GM12878 (cell line): ENCODE measurements around the gene SEPSECS. TPM values are rescaled to one million over a fixed set of nuclear protein-coding genes. Genes with fewer than 3 reads are reported as not detected.

ENCODE experiments used
- ATAC-seq: fragments of 200-7000 bp; cut with Tn5 transposase; 3 replicates; pipeline ENCODE4 v1.9.1; 2020; ENCODE audit warnings: mild to moderate bottlenecking, moderate library complexity
- BruUV-seq: library from RNA; stranded (reverse); fragments of 400-500 nt; replicated peaks from 2 replicates; lab custom pipeline; 2021; lab: Mats Ljungman, UMichigan
- CTCF ChIA-PET: fragments of 300-600 bp; sonication (Branson Sonifier 250); formaldehyde crosslinking; extraction: SDS; loops from one replicate; lab custom pipeline; 2021; ENCODE audit warnings: inconsistent platforms; lab: Yijun Ruan, JAX
- POLR2A ChIA-PET: fragments of 350-600 bp; formaldehyde crosslinking; extraction: SDS; loops from one replicate; lab custom pipeline; 2021; ENCODE audit warnings: inconsistent platforms; lab: Charles Lee
- RAD21 ChIA-PET: fragments of 300-600 bp; sonication (Branson Sonifier 250); formaldehyde crosslinking; loops from one replicate; lab custom pipeline; 2023; ENCODE audit warnings: antibody characterized with exemption; ENCODE audit not compliant: unreplicated experiment; lab: Charles Lee
- SMC1A ChIA-PET: fragments of 300-600 bp; sonication (Branson Sonifier 250); formaldehyde crosslinking; loops from one replicate; lab custom pipeline; 2023; ENCODE audit not compliant: unreplicated experiment, uncharacterized antibody; lab: Charles Lee
- DNase-seq: peaks from one replicate; pipeline ENCODE4 v3.0.0-alpha.2; 2011; ENCODE audit warnings: low read depth, low spot score
- FAIRE-seq: peaks from 3 replicates; lab custom pipeline; 2011; peaks lifted over from hg19 to GRCh38; lab: Jason Lieb, UNC
- H2AFZ ChIP-seq: 2 replicates; pipeline ENCODE4 v1.6.0; 2011; ENCODE audit warnings: low read depth, low read length, control low read depth; ENCODE audit not compliant: control insufficient read depth
- H3K27ac ChIP-seq: 2 replicates; pipeline ENCODE4 v1.5.1; 2011; ENCODE audit warnings: control low read depth; ENCODE audit not compliant: control insufficient read depth, insufficient read depth
- H3K27me3 ChIP-seq, 2 experiments: replicated peaks in 1 of 2; 2 replicates each; pipeline versions ENCODE4 v1.6.0 to v1.6.1; 2011; ENCODE audit warnings: low read length in 1 of 2; ENCODE audit not compliant: control insufficient read depth in 2 of 2, insufficient read depth in 2 of 2
- H3K36me3 ChIP-seq, 2 experiments: 2 replicates each; pipeline ENCODE4 v1.5.1; 2011; ENCODE audit warnings: low read length in 1 of 2; ENCODE audit not compliant: control insufficient read depth in 2 of 2, insufficient read depth in 2 of 2
- H3K4me1 ChIP-seq: 2 replicates; pipeline ENCODE4 v1.6.1; 2011; ENCODE audit warnings: mild to moderate bottlenecking, low read length, moderate library complexity, mixed read lengths; ENCODE audit not compliant: control insufficient read depth, insufficient read depth
- H3K4me2 ChIP-seq: 2 replicates; pipeline ENCODE4 v1.6.0; 2011; ENCODE audit warnings: control low read depth; ENCODE audit not compliant: control insufficient read depth, insufficient read depth
- H3K4me3 ChIP-seq: fragments of 200-600 bp; sonication (generic); 2 replicates; pipeline ENCODE4 v1.5.1; 2016
- H3K79me2 ChIP-seq: 2 replicates; pipeline ENCODE4 v1.6.0; 2011; ENCODE audit warnings: low read length; ENCODE audit not compliant: control insufficient read depth, insufficient read depth
- H3K9ac ChIP-seq: 2 replicates; pipeline ENCODE4 v1.8.0; 2011; ENCODE audit warnings: low read length, control low read depth, mixed read lengths; ENCODE audit not compliant: control insufficient read depth, insufficient read depth
- H3K9me3 ChIP-seq: replicated peaks from 3 replicates; pipeline ENCODE4 v1.5.1; 2011; ENCODE audit warnings: mild to moderate bottlenecking, low read length; ENCODE audit not compliant: control insufficient read depth, insufficient read depth
- H4K20me1 ChIP-seq: 2 replicates; pipeline ENCODE4 v1.6.0; 2011; ENCODE audit not compliant: control insufficient read depth, insufficient read depth
- BMI1 ChIP-seq: fragments of 450-650 bp; IDR thresholded peaks from 2 replicates; pipeline ENCODE4 v1.6.1; 2016; ENCODE audit warnings: mild to moderate bottlenecking, moderate library complexity, borderline replicate concordance
- CBX5 ChIP-seq: sonication (generic); IDR thresholded peaks from 2 replicates; pipeline ENCODE4 v1.6.1; 2016; ENCODE audit warnings: low read depth, moderate library complexity, mild to moderate bottlenecking, inconsistent platforms
- CHD1 ChIP-seq: IDR thresholded peaks from 2 replicates; pipeline ENCODE4 v1.6.1; 2012; ENCODE audit warnings: low read depth, low read length, improper control_type of control experiment
- E2F4 ChIP-seq: IDR thresholded peaks from 2 replicates; pipeline ENCODE4 v1.6.1; 2012; ENCODE audit warnings: low read depth, low read length, improper control_type of control experiment
- HDAC2 ChIP-seq: fragments of 200-600 bp; sonication (generic); IDR thresholded peaks from 2 replicates; pipeline ENCODE4 v1.6.1; 2017
- IRF5 ChIP-seq: fragments of 450-650 bp; IDR thresholded peaks from 2 replicates; pipeline ENCODE4 v1.6.1; 2017; ENCODE audit warnings: borderline replicate concordance
- LARP7 ChIP-seq: fragments of 450-650 bp; IDR thresholded peaks from 2 replicates; pipeline ENCODE4 v1.6.1; 2017; ENCODE audit warnings: mild to moderate bottlenecking
- NFYA ChIP-seq: IDR thresholded peaks from 2 replicates; pipeline ENCODE4 v1.6.1; 2011; ENCODE audit warnings: low read depth, mild to moderate bottlenecking, low read length, improper control_type of control experiment, borderline replicate concordance
- PKNOX1 ChIP-seq: fragments of 450-650 bp; IDR thresholded peaks from 2 replicates; pipeline ENCODE4 v1.6.1; 2016; ENCODE audit warnings: mild to moderate bottlenecking
- POU2F2 ChIP-seq: IDR thresholded peaks from 3 replicates; pipeline ENCODE4 v1.6.1; 2011; ENCODE audit warnings: low read depth, mild to moderate bottlenecking, low read length, borderline replicate concordance
- PRDM15 ChIP-seq: fragments of 450-650 bp; formaldehyde crosslinking; IDR thresholded peaks from 2 replicates; pipeline ENCODE4 v1.4.0; 2020; ENCODE audit warnings: mild to moderate bottlenecking, moderate library complexity
- SREBF1 ChIP-seq: IDR thresholded peaks from 2 replicates; pipeline ENCODE4 v1.6.1; 2012; ENCODE audit warnings: mild to moderate bottlenecking, low read length
- SUPT20H ChIP-seq: IDR thresholded peaks from 2 replicates; pipeline ENCODE4 v1.6.1; 2011; ENCODE audit warnings: low read depth, mild to moderate bottlenecking, low read length, moderate library complexity, borderline replicate concordance; ENCODE audit not compliant: control insufficient read depth
- ZBTB11 ChIP-seq: fragments of 450-650 bp; formaldehyde crosslinking; IDR thresholded peaks from 2 replicates; pipeline ENCODE4 v1.5.0; 2022; ENCODE audit warnings: mild to moderate bottlenecking, missing genetic modification characterization
- ZNF24 ChIP-seq: fragments of 450-650 bp; IDR thresholded peaks from 2 replicates; pipeline ENCODE4 v1.6.1; 2017; ENCODE audit warnings: antibody characterized with exemption, mild to moderate bottlenecking
- WGBS: methylation state at CpG from one replicate; pipeline ENCODE4 v1.1.6; 2016; ENCODE audit warnings: low lambda C conversion rate; ENCODE audit not compliant: insufficient replicate concordance, insufficient coverage; ENCODE audit errors: missing lambda C conversion rate; 5-methylcytosine and 5-hydroxymethylcytosine counted together
- in situ Hi-C: fragments of 300-500 bp; cut with MboI; formaldehyde crosslinking; loops from 9 replicates; pipeline ENCODE4 v1.14.3; 2018; ENCODE audit warnings: mixed read lengths
- intact Hi-C: fragments of 100-400 bp; cut with micrococcal nuclease; formaldehyde crosslinking; loops from one replicate; pipeline ENCODE4 v1.14.2; 2022; ENCODE audit not compliant: unreplicated experiment
- polyA plus RNA-seq, 11 experiments: library from polyadenylated mRNA; depleted of rRNA in 4 of 11; unstranded in 6 of 11; stranded (reverse) in 5 of 11; fragments of >200 nt; fragmentation: Nextera tagmentation in 4 of 11; fragmentation: Illumina TruSeq in 1 of 11; extraction: Ambion mirVana in 4 of 11; extraction: Trizol in 1 of 11; gene quantifications; 1 replicate in 1 of 11; 2 replicates in 10 of 11; pipeline versions ENCODE4 v1.2.1 to v1.2.3, GENCODE V29; 2011 to 2016; ENCODE audit warnings: inconsistent platforms in 2 of 11, missing spikeins in 2 of 11, low read depth in 1 of 11
- total RNA-seq, 4 experiments: library from RNA; depleted of rRNA in 3 of 4; stranded (reverse); fragments of >200 nt in 3 of 4; fragmentation: Illumina TruSeq in 1 of 4; extraction: Trizol in 1 of 4; gene quantifications; 2 replicates each; pipeline versions ENCODE4 v1.2.1 to v1.2.3, GENCODE V29; 2013 to 2021

SEPSECS gene
- total and polyA plus RNA-seq, 10 of the 15 experiments (the other 5 are each of a cell fraction or from before 2014, with no cell fraction given) = 2.8 to 15.8 (median 7.2) TPM

- no peak overlapping the region for H3K27ac ChIP-seq
- ATAC-seq (no peak), DNase-seq (no peak), FAIRE-seq (no peak)
- no peak overlapping the region for H3K4me3 ChIP-seq
- BruUV-seq = no TSS peak
- H3K27me3 ChIP-seq = no peaks in the 10 kb centered on the region; a peak in 1 of 4 replicates
- H3K36me3 ChIP-seq = no peaks in the 10 kb centered on the region
- CTCF ChIA-PET = interaction anchor here (0.7 kb wide), 1 partner anchor 176 kb away, joined by 3 read pairs; no protein-coding TSS in a partner anchor
- H3K79me2 ChIP-seq = no peaks in the 10 kb centered on the region
- in situ Hi-C loops (no loop called here), intact Hi-C loops (no loop called here)
- H3K4me1 ChIP-seq = no peaks in the 10 kb centered on the region
- no peak overlapping the region for H2AFZ ChIP-seq
- H4K20me1 ChIP-seq = no peaks in the 10 kb centered on the region
- WGBS = 71% methylated on average over 11 of the region's 11 CpGs
- no peaks in the 10 kb centered on the region; the same call in 2 of the 3 replicates for H3K9me3 ChIP-seq
- POLR2A ChIA-PET = no interaction called here
- no peak overlapping the region for H3K9ac ChIP-seq
- H3K4me2 ChIP-seq = no peak overlapping the region
- RAD21 ChIA-PET = no interaction called here
- SMC1A ChIA-PET = no interaction called here
- TF ChIP-seq SREBF1 (no peak), PKNOX1 (no peak), PRDM15 (no peak), LARP7 (no peak), ZBTB11 (CRISPR knock-in tag) (no peak), E2F4 (no peak), NFYA (no peak), IRF5 (no peak), BMI1 (no peak), POU2F2 (no peak), HDAC2 (no peak), CHD1 (no peak), ZNF24 (no peak), SUPT20H (no peak), CBX5 (no peak)
These were observed 85.1 kb downstream of the SEPSECS start for GRCh38 chr4:25075129-25075528.
